GM21576 (cell line): ENCODE measurements around the gene DUSP10.

Experiments
- ATAC-seq: cut with Tn5 transposase; IDR thresholded peaks from one replicate; pipeline ENCODE4 v1.9.1; 2021; ENCODE audit warnings: mild to moderate bottlenecking, moderate library complexity; ENCODE audit not compliant: unreplicated experiment

Gene DUSP10

DNA sequence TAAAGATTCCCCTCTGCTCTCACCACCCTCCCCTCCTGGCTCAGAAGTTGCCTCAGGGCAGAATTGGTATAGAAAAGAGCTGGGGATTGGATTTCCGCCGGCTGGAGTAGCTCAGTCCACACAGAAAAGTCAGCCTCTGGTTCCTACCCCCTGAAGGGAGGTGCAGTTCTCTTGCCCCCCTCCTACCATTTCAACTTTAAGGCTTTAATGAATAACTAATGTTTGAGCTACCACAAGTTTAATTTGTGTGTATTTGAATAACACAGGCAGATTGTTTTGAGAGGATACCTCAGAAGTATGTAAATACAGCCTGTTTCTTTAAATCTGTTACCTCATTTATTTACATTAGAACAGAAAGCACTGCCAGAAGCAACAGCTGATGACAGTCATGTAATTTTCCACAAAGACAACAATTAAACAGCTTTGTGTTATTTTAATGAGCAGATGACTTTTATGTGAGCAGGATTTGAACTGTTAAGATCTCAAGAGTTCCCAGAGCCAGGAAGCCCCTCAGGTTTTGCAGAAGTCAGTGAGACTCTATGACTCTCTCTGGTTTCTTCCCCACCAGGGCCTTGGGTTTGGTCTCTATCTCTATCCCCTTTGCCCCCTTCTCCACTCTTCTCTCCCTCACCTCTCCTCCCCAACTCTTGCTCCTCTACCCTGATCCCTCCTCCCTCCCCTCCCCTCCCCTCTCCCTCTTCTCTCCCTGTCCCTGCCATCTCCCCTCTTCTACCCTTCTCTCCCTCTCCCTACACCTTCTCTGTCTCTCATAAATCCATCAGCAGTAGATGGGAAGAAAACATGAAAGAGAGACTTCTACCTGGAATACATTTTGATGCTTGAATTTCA lies 26.3 kb downstream of the DUSP10 start:
- ATAC-seq: no peak

DNA sequence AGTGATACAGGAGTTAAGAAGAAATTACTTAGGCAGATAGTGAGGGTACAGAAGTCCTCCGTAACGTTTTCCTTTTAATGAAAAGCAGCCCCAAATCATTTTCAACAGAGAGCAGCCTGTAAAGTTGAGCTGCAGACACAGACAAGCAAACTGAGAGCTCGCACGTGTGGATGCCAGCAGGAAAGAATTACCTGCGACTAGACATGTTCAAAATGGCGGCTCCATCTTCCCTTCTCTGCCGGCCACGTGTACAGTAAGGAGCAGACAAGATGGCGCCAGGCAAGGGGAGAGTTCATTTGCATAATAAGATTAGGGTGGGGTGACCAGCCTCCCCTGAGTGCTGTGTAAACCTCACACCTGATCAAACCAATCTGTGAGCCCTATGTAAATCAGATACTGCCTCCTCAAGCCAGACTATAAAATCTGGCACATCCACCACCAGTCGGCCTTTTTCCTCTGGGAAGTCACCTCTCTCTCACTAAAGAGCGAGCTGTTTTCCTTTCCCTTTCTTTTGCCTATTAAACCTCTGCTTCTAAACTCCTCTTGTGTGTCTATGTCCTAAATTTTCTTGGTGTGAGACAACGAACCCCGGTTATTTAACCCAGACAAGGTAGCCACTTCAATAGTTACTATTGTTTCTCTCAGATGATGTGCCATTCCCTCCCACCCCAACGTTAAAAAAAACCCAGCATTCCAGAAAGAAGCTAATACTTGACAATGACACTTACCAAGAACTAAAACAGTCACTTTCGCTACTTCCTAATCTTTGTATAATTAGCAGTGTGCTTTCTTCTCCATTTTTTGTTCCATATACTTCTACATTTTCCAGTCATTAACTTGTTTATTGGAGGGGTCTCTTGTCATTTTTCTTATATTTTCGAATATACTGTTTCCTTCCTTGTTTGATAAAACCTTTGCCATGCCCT lies 27.4 kb downstream of the DUSP10 start:
- ATAC-seq: no peak

DNA sequence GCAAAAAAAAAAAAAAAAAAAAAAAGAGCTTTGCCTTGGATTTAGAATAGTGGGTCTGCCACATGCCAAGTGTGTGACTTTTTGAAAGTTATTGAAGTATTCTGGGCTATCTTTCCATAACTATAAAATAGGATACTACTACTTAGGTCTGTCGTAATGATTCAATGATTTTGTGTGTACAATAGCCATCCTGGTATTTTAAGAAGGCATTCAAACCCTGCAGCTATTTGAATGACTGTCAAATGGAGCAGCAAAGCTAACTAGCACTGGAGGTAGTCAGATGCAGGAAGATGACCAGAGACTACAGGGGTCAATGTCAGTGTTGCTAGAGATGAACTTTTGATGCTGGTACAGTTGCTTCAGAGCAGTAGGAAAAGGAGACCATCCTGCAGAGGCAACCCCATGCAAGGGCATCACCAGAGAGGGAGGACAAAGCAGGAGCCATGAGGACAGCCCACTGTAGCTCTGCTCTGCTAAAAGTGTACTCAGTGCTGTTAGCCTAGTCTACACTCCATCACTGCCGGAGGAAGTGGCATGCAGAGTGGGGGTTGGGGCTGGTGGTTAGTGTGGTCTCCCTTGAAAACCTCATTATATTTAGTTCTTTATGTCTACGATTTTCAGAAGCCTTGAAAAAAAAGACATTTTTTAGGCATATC lies 29.0 kb downstream of the DUSP10 start:
- peak; percentile 69 for ATAC-seq

DNA sequence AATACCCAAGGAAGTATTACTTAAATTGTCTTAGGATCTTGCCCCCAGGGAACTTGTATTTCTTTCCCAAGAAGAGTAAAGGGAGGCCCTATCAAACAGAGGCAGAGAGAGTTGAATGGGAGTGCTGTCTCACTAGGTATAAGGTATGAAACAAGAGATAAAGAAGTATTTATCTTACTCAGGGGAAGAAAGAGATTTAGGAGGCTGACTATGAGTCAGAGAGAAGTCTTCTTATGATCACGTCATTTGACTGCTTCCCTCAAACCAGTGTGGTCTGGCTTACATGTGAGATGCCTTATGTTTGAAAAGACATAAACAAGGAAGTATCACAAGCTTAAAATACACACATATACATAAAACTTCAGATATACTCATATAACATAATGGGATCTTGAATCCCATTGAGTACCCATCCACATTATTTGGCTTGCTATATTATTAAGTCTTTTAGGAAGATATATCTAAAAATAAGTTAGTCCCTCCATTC lies 29.6 kb downstream of the DUSP10 start:
- peak; percentile 52 for ATAC-seq

DNA sequence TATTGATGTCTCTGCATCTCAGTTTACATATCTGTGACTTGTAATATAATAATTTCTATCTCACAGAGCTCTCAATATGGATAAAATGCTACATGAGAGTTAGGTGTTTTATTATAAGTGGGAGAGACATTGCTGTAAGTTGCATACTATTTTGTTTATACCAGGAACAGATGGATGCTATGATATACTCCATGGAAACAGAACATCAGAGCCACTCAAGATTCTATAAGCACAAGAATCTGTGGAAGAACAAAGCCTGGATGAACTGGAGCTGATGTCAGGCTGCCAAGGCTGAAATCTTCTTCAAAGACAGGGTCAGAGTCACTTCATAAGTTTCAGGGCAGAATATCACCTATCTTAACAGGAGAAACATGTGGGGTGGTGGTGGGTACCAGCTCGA lies 30.2 kb downstream of the DUSP10 start:
- ATAC-seq: no peak

DNA sequence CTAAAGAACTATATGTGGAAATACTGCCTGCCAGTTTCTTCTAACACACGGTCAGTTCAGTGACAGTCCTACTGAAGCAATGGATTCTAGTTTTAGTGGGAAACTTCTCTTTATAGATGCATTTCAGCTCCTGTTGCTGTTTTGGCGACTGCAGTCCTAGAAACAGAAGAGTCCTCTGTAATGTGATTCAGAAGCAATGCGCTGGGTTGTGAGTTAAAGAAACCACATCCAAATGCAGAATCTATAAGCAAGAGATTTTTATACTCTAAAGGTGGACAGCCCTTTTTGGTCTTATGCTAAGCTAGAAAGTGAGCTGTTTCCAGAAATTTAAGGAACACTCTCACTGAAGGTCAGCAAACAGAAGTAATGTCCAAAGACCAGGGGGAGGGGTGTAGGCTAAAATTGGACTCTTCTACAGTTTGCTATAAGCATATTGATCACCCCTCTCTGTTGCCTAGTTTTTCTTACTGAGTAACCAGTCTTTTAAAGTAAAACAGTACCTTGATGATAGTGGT lies 30.8 kb downstream of the DUSP10 start:
- ATAC-seq: no peak

DNA sequence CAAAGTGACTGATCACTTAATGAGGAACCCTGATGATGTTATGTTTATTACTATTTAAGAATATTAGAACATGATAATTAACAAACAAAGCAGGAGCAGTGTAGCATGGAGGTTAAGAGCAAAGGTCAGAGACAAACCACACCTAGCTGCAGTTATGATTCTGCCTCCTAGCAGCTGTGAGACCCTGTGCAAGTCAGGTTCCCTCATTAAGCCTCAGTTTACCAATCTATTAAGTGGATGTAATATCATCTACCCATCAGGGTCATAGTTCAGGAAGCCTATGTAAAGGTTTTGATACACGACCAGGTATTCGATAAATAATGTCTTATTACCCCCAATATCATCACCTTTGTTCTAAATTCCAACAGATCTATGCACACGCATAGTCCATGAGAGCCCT lies 32.0 kb downstream of the DUSP10 start:
- no peak for ATAC-seq

DNA sequence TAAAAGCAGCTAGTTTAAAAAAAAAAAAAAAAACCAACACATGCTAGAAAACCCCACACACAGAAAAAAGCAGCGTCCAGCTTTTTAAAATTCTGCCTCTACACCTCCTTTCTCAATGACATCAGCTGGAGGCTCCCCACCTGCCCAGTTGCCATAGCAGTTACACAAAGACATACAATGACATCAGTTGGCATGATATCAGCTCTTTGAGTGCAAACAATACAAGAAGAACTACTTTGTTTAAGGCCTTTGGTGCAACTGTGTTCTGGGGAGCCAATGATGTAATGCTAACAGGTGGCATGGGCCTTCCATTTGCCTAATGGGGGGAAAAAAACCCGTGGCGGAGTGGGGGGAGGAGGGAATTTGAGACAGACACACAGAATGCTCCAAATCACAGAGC lies 32.9 kb downstream of the DUSP10 start:
- ATAC-seq: peak; percentile 30

DNA sequence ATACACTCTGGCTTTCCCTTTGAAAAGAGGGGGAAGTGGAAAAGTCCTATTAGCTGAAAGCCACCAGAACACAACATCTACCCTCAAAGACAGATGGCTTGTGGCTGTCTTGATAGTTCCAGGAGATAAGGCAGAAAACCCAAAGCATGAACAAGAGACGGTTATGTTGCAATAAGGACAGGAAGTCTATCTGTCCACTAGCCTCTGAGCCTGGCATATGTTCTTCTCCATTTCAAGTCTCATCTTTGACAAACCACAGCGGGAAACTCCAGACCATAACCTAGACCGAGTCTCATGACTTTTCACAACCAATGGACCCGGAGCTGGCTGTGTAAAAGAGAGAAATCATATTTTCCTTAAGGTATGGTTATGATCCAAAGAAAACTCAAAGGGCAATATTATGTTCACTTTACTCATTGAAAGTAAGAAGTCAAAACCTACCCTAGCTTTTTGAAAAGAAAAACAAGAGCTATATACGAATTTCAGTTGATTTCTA lies 33.8 kb downstream of the DUSP10 start:
- peak; percentile 53 for ATAC-seq

DNA sequence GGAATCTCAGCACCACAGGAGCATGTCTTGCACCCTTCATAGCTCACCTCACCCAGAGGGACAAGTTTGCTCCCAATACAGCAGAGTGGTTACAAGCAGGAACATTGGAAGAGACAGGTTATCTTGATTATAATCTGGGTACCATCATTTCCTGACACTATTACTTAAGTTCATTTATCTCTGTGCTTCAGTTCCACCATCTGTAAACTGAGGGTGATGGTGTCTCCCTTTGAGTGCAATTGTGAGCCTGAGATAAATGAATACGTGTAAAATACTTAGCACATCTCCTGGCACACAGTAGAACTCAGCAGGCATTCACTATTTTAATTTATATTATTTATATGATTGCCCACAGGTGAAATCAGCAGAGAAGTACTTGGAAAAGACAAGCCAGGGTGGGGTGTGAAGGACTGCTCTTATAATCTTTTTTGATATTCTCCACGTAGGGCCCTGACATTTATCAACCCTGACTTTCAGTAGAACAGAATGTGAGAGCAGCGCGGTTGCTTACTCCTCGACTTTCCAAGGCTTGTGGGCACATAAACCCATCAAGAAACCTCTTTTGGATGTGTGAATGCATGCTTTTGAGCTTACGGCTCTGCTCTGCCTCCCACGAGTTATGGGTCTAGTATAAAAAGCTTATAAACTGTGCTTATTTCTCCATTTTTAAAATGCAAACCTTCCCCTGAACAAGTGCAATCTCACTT lies 34.9 kb downstream of the DUSP10 start:
- ATAC-seq: no peak

DNA sequence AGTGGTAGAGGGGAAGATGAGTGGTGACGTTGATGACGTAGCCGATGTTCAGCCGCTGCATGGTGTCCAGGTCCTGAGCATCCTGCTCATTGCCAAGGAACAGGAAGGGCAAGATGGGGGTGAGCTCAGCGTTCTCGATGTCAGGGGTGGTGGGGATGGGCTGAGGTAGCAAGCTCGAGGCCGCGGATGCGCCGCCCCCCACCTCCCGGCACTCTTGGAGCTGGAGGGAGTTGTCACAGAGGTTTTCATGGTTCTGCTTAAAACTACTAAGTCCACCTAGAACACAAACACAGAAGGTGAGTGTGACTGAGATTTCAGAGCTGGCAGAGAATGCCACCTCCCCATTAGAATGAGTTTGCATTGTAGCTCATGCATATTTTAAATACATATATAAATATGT lies 35.7 kb downstream of the DUSP10 start:
- no peak for ATAC-seq

DNA sequence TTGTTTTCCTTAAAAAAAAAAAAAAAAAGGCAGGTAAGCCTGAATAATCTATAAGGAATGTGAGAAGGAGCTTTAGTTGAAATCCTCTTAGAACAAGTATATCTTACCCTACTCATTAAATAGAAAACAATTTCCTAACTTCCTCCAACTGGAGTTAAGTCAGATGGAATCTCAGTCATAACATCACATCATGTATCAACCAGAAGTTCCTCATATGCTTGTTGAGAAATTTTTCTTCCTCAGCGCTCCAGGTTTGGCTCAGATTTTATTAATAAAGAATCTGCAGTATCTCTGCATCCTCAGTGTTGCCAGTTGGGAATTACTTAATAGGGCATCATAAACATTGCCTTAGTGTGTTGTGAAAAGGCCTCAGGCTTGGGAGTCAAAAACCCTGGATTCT lies 37.6 kb downstream of the DUSP10 start:
- no peak for ATAC-seq

DNA sequence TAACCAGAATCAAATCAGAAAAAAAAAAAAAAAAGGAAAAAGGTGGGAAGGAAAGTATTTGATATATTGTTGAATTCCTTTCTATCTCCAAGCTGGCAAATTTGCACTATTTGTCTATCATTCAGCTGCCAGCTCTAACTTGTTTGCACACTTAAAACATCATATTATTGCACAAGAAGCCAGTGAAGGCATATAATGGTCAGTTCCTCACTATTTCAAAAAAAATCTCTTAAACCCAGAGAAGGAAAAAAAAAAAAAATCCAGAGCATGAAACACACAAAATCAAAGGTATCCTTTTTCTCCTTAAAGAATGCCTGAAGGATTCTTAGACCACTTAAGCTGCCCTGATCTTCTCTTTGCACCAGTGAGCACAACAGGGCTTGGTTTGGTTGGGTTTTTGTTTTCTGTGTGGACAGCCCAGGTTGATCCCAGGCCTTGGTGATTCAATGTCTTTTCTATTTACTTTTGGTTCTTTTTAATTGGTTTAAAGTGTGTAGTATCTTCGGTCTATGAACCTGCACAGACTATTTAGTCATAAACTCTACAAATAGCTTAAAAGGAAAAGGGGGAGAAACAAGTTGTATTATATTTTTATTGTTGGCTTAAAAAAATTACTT lies 40.2 kb downstream of the DUSP10 start:
- no peak for ATAC-seq

DNA sequence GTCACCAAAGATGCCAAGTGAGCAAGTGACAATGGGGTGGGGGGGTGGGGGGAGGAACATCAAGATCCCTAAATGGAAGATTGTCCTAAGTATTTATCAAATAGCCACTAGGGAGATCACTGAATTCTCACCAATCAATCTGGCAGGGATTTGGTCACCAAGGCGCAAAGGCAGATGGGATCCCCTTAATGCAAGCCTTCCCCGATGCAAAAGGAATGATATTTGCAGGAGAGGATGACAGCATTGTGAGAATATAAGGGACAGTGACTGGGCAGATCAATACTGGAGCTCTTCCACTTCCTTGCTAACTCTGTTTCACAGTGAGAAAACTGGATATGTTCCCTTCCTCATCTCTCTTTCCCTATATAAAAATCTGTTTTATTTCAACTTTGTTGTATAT lies 40.9 kb downstream of the DUSP10 start:
- ATAC-seq: no peak

DNA sequence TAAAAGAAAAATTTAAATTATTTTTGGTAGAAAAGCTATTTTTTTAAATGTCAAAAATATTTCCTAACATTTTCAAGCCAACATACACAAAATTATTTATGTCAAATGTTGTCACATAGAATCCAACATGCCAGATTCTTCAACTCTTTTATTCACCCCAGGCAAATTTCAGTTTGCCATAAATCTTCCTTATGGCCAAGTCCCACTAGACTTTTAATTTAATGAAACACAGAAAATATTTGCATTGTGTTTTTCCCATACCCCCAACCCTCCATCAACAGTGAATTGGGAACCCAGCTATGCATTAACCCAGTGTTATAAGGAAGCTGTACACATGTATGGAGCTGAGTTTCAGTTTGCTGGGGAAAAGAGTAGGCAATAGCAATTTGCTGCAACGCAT lies 41.4 kb downstream of the DUSP10 start:
- ATAC-seq: no peak

DNA sequence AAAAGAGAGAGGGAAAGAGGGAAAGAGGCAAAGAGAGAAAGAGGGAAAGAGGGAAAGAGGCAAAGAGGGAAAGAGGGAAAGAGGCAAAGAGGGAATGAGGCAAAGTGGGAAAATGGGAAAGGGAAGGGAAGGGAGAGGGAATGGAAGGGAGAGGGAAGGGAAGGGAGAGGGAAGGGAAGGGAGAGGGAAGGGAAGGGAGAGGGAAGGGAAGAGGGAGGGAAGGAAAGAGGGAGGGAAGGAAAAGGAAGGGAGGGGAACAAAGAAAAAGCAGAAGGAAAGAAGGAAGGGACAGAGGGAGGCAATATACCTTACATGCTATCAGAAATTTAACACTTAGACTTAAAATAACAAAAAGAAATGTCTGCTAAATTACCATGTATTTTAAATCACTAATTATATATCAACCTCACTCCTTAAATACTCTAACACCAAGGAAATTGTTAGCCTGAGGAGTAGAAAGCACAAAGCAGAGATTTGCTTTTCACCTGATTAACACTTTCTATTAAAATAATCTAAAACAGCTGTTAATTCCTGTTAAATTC lies 41.8 kb downstream of the DUSP10 start:
- ATAC-seq: no peak

DNA sequence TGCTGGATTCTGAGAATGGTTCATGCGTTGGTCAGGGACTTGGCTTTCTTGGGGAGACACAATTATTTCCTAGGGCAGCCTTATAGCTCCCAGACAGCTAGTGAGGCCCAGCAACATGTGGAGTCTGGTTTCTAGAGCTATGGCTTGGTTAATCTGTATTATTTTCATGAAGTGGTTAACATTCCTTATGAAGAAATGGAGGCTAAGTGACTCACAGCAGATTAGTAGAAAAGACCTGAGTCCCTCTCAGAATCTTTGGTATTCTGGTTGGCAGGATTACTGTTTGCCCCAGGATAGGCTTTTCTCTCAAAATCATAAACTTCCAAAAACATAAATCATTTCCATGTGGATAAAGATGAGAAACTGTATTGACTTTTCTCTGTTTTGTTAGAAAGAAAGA lies 42.3 kb downstream of the DUSP10 start:
- no peak for ATAC-seq

DNA sequence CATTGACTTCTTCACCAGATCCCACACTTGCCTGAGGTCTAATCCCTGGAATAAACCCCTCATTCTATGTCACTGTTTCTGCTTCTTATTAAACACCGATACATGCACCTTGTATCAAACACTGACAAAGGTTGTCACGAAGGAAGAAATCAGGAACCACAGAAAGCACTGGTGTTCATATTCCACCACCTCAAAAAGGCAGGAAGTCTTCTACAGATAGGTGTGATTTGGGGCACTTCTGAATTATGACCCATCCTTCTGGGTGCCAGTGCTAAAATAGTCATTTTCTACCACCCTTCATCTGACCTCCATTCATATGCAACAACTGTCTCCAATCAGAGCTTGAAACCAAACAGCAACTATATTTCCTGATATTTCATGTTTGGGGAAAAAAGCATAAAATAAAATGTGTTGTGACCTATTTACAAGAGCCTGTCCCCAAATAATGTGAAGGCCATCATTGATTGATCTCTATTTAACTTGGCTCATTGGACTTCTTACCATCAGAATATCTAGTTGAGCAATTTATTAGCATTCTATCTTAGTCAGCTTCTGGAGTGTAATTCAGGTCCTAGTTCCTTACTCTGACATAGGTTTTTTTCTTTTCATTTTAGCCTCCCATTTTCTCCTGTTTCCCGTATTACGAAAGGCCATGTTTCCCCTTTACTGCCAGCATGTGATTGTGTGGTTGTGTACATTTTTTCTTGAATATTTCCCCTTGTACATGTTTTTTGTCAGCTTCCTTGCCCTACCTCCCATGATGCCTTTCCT lies 43.1 kb downstream of the DUSP10 start:
- no peak for ATAC-seq

DNA sequence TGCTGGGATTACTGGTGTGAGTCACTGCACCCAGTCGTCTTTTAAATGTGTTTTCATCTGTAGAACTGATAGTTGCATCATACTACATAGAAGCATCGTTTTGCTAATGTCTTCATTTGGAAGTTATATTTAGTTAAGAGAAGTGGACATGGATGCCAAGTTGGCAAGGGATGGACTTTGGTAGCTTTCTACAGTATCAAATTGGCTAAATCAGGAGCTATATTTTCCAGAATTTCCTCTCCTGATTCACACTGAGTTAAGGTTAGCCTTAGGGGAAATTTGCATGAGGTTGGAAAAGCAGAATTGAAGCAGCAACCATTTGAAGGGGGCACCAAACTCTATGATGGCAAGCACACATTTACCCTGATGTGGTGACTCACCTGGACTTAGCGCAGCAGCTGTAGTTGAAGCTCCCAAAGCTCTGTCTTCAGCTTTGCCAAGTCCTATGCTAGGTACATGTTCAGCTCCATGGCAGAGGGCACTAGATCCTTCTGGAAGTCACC lies 43.9 kb downstream of the DUSP10 start:
- ATAC-seq: no peak
